Activated CD8-positive, alpha-beta memory T cell treated with anti-CD3 and anti-CD28 coated beads, Interleukin-2, amount 50 U/mL, for 48 hours (primary cell): Measurements from ENCODE around the gene VPS13D.
"Not testable (repeated sequence)": the region's sequence is repeated elsewhere in the genome, so short reads cannot be mapped to it uniquely, and the experiment has no call there.

Experiments
- DNase-seq: peaks from one replicate; pipeline ENCODE4 v3.0.0-alpha.2; 2020

VPS13D gene

DNA sequence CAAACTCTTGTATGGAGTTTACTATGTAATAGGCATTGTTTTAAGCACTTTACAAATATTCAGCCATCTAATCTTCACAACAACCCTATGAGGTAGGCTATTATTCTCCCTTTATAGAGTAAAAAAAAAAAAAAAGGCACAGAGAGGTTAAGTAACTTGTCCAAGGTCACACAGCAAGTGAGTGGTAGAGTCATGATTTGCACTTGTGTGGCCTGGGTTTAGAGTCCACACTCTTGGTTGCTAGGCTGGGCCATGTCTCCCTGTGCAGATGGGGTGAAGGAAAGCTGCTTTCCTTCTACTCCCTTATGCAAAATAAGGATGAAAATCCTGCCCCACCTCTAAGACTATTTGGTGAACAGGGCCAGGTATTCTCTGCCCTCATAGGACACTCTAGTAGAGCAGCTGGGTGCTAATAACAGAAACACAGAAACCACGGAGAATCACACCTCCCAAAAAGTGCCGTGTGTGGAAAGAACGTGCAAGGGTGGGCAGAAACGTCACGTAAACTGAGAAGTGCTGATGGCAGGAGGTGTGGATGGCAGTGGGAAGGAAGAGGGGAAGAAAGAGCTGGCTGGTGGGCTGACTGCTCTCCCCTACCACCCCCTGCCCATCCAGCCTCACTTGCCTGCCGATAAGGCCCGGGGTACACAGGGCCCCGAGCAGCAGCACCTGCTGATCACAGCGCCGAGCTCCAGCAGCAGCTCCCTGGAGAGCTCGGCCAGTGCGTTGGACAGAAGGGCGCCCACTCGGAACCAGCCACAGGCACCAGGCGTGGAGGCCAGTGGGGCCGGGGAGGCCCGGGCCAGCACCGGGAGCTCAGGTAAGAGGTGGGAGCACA is 28.3 kb upstream of the VPS13D start:
- DNase-seq: no peak

DNA sequence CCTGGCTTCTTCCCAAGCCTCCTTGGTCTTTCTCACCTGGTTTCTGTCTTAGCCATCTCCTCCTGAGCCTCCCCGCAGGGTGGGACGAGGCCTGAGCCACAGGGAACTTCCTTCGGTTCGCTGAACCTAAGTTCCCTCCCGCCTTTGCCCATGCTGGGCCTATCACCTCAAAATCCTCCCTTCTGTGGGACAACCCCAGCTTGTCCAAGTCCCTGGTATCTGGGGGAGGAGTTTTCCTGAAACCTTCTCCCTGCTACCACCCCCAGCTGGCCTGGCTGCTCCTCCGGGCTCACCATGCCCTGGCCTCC is 27.7 kb upstream of the VPS13D start:
- DNase-seq: no peak

DNA sequence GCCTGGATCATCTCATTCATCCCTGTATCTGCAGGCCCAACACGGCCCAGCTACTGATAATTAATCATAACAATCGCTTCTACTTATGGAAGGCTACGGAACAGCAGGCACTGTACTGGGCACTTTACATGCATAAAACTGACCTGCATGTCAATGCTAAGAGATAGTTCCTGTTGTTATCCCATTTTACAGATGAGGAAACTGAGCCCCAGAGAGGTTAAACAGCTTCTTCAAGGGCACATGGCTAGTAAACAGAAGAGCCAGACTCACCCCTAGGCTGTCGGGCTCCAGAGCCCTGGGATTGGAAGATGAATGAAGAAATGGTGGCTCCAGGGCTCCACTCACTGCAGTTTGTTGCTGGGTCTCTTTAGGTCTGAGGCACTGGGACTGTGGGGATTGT is 27.3 kb upstream of the VPS13D start:
- DNase-seq: no peak

DNA sequence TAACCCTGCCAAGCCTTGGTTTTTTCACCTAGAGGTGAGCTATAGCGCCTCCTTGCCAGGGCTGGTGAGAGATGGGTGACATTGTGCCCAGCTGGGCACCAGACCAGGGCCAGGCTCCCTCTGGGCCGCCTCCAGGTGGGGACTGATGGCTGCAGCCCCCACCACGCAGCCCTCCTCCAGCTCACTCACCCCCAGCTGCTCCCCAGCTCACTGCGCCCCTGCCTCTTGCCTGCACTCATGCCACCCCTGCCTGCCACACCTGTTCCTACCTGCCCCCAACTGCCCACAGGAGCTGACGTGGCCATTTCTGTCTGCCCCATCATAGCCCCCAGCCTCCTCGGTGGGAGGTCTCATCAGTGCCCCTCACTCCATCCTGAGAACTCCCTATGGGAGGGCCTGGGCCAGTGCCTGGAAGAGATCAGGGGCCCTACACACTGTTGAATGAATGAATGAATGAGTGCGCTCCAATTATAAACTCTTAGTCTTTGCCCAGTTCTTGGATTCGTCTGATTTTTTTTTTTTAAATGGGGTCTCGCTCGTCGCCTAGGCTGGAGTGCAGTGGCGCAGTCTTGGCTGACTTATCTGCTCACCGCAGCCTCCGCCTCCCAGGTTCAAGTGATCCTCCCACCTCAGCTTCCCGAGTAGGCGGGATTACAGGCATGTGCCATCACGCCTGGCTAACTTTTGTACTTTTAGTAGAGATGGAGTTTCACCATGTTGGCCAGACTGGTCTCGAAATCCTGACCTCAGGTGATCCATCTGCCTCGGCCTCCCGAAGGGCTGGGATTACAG is 26.4 kb upstream of the VPS13D start:
- DNase-seq: no peak

DNA sequence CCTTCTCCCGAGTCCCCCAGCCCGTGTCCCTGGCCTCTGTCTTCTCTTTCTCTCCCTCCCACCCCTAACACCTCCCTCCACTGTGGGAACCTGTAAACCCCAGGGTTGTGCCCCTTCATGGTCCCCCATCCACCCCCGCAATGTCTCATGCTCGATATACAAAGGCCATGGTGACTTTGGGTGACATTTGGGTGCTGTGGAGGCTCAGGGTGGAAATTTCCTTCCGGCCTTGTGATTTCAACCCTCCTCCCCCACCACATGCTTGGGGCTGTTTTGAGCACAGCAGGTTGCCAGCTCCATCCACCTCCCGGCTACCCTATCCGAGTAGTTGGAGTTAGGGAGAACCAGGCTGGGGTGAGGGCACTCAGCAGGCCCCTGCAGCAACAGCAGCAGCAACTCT is 25.7 kb upstream of the VPS13D start:
- DNase-seq: peak; percentile 75

DNA sequence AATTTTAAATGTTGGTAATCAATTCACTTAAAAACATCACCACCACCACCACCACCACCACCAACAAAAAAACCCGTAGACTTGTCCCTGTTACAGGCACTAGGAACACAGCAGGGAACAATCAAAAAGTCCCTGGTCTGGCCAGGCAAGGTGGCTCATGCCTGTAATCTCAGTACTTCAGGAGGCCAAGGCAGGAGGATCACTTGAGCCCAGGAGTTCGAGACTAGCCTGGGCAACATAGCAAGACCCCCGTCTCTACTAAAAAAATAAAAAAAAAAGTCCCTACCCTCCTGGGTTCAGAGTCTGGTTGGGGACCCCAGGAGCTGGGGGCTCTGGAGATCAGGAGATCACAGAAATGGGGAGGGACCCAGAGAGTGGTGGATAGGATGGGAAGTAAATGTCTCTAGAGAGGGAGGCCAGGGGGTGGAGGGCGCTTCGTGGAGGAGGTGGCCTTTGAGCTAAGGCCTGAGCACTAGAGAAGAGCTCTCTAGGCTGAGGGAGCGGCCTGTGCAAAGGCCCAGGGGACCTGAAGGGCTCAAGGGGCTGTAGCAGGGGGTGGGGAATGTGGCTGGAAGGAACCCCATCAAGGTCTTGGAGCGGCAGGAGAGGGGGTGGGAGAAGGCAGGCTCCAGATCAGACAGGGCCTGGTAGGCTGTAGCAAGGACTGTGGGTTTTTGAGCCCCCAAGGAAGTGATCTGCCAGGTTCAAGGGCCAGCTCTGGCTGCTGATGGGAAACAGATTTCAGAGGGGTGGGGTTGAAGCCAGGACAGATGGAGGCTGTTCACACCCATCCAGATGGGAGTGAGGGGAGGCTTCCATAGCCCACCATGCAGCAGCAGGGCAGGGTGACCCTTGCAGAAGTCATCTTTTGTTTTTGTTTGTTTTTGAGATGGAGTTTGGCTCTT is 24.8 kb upstream of the VPS13D start:
- DNase-seq: no peak

DNA sequence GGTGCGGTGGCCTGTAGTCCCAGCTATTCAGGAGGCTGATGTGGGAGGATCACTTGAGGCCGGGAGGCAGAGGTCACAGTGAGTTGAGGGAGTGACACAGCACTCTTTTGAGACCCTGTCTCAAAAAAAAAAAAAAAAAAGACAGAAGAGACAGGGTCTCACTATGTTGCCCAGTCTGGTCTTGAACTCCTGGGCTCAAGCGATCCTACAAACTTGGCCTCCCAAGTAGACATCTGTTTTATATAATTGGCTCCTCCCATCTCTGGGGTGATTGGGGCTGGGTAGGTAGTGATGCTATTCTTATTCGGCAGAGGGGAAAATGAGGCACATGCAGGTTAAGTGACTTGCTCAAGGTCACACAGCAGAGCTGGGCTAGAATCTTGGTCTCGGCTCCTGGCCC is 23.6 kb upstream of the VPS13D start:
- DNase-seq: no peak

DNA sequence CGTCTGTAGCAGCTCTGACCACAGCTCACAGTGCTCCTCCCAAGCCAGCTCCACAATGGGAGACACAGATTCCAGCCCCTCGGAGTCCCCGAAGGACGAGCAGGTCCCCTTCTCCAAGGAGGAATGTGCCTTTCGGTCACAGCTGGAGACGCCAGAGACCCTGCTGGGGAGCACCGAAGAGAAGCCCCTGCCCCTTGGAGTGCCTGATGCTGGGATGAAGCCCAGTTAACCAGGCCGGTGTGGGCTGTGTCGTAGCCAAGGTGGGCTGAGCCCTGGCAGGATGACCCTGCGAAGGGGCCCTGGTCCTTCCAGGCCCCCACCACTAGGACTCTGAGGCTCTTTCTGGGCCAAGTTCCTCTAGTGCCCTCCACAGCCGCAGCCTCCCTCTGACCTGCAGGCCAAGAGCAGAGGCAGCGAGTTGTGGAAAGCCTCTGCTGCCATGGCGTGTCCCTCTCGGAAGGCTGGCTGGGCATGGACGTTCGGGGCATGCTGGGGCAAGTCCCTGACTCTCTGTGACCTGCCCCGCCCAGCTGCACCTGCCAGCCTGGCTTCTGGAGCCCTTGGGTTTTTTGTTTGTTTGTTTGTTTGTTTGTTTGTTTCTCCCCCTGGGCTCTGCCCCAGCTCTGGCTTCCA is 22.9 kb upstream of the VPS13D start:
- DNase-seq: no peak

DNA sequence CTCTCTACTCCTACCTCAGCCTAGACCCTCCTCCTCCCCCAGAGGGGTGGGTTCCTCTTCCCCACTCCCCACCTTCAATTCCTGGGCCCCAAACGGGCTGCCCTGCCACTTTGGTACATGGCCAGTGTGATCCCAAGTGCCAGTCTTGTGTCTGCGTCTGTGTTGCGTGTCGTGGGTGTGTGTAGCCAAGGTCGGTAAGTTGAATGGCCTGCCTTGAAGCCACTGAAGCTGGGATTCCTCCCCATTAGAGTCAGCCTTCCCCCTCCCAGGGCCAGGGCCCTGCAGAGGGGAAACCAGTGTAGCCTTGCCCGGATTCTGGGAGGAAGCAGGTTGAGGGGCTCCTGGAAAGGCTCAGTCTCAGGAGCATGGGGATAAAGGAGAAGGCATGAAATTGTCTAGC is 21.6 kb upstream of the VPS13D start:
- no peak for DNase-seq

DNA sequence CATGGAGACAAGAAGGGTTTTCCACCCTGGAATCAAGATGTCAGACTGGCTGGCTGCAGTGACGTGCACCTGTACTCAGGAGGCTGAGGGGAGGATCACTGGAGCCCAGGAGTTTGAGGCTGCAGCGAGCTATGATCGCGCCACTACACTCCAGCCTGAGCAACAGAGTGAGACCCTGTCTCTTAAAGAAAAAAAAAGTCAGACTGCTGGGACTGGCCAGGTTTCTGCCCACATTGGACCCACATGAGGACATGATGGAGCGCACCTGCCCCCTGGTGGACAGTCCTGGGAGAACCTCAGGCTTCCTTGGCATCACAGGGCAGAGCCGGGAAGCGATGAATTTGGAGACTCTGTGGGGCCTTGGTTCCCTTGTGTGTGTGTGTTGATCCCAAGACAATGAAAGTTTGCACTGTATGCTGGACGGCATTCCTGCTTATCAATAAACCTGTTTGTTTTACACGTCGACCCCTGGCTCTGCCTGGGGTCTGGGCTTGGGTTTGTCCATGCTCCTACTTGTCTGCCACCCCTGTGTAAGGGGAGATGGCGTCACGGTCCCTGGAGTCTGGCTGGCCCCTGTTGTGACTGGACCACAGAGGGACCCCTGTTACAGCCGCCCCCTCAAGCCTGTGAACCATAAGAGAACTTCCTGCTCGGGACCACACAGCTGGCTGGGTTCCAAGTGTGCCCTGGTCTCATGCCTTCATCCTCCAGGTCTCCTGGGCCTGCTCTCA is 20.9 kb upstream of the VPS13D start:
- peak; percentile 97 for DNase-seq

DNA sequence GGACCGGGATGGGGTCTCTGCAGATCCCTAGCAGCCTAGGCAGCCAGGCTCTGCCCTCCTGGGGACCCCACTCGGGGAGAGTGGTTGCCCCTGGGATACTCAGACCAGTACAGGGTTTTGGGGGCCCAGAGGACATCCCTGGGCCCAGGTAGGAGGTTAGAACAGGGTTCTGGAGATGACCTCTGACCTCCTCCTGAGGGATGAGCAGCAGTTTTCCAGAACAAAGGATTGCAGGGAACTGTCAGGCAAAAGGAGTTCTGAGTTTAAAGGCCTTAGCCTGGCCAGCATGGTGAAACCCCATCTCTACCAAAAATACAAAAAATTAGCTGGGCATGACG is 20.4 kb upstream of the VPS13D start:
- no peak for DNase-seq

DNA sequence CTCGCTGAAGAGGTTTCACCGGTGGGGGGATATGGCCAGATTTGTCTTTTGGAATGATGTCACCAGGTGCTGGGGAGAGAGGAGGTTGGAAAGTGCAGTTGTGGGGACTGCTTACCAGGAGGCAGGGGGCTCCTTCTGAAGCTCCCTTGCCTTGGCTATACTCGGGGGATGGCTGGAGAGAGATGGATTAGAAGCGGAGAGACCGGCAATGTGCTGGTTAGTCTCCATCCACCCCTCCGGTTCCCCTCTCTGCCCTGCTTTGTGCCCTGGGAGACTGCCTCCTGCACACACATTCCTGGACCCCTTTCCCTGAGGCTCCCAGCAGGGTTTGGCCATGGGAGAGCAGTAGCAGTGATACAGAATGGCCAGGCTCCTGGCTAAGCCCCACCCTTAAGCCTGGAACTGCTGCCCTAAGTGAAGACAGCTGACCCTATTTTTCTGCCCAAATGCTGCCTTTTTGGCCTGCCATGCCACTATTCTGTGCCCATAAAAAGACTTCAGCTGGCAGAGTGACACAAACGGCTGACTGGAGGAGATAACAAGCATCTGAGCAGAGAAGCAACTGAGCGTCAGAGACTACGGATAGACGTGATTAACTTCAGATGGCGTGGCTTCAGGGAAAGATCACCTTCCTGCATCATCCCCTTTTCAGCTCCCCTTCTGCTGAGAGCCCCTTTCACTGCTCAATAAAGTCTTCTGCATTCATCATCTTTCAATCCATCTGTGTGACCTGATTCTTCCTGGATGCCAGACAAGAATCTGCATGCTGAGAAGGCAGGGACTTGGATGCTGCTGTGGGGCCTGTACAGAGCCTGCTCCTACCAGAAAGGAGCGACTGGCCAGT is 14.5 kb upstream of the VPS13D start:
- DNase-seq: no peak

DNA sequence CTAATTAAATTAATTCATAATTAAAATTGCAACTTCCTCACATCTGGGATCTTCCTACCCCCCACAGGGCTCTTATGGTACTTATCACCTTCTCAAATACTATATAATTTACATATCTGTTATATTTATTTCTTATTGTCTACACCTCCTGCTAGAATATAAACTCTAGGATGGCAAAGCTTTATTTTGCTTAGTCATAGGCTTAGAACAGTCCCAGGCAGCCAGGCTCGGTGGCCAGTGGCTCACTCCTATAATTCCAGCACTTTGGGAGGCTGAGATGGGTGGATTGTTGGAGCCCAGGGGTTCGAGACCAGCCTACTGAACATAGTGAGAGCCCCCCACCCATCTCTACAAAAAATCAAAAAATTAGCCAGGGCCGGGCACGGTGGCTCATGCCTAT is 10.0 kb upstream of the VPS13D start:
- no peak for DNase-seq

DNA sequence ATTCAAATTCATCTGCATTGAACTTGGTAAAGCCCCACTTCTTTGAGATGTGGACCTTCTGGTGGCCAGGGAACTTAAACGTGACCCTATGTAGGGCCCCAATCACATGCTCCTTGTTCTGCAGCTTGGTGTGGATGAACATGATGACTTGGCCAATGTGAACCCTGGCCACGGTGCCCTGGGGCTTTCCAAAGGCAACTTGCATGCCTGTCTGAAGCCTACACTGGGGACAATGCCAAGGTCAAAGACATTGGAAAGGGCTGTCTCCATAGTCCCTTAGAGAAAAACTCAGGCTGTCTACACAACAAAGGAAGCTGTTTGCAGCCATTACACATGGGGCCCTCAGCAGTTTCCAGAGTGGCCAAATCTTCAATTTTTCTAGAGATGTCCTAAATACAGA is 8.9 kb upstream of the VPS13D start:
- DNase-seq: no peak

DNA sequence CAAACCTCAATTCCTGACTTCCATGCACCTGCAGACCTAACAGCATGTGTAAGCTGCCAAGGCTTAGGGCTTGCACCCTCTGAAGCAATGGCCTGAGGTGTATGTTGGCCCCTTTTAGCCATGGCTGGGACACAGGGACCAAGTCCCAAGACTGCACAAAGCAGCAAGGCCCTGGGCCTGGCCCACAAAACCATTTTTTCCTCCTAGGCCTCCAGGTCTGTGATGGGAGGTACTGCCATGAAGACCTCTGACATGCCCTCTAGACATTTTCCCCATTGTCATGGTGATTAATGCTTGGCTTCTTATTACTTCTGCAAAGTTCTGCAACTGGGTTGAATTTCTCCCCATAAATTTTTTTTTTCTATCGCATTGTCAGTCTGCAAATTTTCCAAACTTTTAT is 7.1 kb upstream of the VPS13D start:
- DNase-seq: not testable (repeated sequence)

DNA sequence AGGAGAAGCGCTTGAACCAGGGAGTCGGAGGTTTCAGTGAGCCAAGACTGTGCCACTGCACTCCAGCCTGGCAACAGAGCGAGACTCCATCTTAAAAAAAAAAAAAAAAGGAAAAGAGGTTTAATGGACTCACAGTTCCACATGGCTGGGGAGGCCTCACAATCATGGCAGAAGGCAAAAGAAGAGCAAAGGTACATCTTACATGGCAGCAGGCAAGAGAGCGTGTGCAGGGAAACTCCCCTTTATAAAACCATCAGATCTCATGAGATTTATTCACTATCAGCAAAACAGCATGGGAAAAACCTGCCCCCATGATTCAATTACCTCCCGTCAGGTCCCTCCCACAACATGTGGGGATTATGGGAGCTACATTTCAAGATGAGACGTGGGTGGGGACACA is 5.7 kb upstream of the VPS13D start:
- not testable (repeated sequence) for DNase-seq

DNA sequence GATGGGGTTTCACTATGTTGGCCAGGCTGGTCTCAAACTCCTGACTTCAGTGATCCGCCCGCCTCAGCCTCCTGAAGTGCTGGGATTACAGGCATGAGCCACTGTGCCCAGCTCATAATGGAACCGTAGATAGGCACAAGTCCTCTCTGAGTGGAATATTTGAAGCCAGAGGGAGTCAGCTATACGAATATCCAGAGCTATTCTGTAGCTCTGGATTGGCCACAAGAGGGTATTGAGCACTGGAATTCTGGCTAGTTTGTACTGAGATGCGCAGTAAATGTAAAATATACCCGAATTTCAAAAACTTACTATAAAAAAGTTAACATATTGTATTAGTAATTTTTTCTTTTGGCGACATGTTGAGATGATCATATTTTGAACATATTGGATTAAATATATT is 851 bp upstream of the VPS13D start:
- no peak for DNase-seq

DNA sequence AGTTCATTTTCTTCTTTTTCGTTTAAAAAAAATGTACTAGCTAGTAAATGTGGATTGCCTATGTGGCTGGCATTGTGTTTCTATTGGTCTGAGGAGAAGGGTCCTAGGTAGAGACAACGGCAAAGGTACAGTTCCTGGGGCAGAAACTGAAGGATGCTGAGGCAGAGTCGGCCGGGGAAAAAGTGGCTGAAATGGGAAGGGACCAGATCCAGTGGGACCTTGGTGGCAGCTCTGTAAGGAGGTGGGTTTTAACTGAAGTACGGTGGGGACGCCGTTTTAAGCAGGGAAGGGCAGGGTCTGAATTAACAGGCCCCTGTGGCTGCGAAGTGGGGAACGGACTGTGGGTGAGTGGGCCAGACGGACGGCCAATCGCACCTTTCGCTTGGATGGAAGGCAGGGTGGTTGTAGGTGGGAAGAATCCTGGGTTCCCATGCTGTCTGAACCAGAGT is 420 bp upstream of the VPS13D start:
- no peak for DNase-seq

DNA sequence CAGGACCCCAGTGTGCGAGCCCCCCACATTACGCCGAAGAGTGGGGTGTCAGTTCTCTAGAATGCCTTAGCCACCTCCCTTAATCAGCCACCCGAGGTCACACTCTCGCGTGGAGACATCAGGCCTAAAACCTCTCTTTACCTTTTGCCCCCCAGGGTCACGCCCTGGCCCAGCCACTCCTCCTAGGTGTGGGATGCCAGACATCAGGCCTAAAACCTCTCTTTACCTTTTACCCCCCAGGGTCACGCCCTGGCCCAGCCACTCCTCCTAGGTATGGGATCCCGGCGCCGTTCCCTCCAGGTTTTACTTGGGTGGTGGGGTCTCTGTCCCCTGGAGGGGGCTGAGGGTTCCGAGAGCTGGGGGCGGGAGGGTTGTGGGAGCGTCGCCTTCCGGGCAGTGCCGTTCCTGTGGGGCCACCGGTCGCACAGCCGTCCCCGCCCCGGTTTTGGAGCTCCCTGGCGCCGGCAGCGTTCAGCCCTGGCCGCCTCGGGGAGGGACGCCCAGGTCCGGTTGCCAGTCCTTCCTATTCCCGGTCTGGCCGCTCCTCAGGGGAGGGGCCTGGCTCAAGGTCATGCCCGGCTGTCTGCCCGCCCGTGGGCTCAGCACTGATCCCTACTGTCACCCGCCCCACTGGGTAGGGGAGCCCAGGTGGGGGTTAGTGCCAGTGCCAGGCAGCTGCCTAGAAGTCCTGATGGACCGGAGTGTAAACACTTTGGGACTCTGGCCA is 882 bp downstream of the VPS13D start:
- peak; percentile 59 for DNase-seq

DNA sequence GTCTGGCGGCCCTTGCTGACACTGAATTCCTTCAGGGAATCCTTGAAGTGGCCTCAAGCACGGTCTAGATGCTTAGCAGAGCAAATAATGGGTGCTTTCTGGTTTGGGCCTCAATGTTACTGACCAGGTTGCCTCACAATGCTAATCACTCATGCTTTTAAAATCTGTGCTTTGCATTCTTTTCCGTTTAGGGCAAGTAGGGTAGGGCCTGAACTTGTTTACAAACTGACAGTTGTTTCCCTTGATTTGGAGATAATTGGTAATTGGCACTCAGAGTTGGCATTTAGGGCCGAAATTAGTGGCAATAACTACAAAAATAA is 1.4 kb downstream of the VPS13D start:
- DNase-seq: no peak

DNA sequence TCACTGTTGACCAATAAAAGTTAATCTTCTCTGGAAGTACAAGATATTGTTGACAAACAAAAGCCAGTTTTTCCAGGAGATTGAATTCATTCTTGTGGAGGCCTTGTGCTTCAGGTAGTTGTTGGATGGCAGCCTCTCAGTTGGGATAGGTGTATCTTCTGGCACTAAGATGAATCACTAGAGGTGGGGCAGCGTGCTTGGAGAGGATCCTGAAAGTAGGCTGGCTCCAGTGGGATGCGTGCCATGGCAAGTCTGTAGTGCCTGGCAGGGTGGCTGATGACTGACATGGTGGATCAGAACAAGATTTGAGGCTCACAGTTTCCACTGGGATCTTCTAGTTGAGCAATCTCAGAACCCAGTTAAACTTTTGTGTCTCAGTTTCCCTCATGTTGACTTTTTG is 2.4 kb downstream of the VPS13D start:
- no peak for DNase-seq
